K562 (cell line): ENCODE results near the gene ZBTB7A. TPM values are rescaled to one million over a fixed set of nuclear protein-coding genes. Genes with fewer than 3 reads are reported as not detected.

Experiments
- BHLHE40 ChIP-seq: IDR thresholded peaks from 2 replicates; pipeline ENCODE4 v1.6.1; 2011; ENCODE audit warnings: low read length, improper control_type of control experiment
- CHD2 ChIP-seq: IDR thresholded peaks from 2 replicates; pipeline ENCODE4 v1.6.1; 2011; ENCODE audit warnings: low read depth, low read length
- CREB1 ChIP-seq, 2 experiments: sonication (generic) in 1 of 2; formaldehyde crosslinking in 1 of 2; IDR thresholded peaks; 2 replicates each; pipeline versions ENCODE4 v1.6.1 to v1.8.0; 2012 to 2022; ENCODE audit warnings: inconsistent platforms in 1 of 2, mild to moderate bottlenecking in 1 of 2, missing genetic modification reagents in 1 of 2, moderate library complexity in 1 of 2
- CREM ChIP-seq: IDR thresholded peaks from 2 replicates; pipeline ENCODE4 v1.6.1; 2014; ENCODE audit warnings: antibody characterized with exemption, low read depth
- DDX20 ChIP-seq: fragments of 450-650 bp; IDR thresholded peaks from 2 replicates; pipeline ENCODE4 v1.6.1; 2016; ENCODE audit warnings: missing genetic modification characterization, low read depth, mild to moderate bottlenecking, missing compliant biosample characterization, moderate library complexity
- HDAC2 ChIP-seq: fragments of 450-650 bp; IDR thresholded peaks from 2 replicates; pipeline ENCODE4 v1.6.1; 2016; ENCODE audit warnings: mild to moderate bottlenecking
- REST ChIP-seq, 2 experiments: fragments of 450-650 bp; formaldehyde crosslinking in 1 of 2; IDR thresholded peaks; 2 replicates each; pipeline versions ENCODE4 v1.4.0 to v1.6.1; 2014 to 2020; ENCODE audit warnings: mild to moderate bottlenecking in 2 of 2, borderline replicate concordance in 1 of 2, low read depth in 1 of 2
- ZNF253 ChIP-seq: fragments of 250-450 bp; sonication (Bioruptor Pico); conservative IDR thresholded peaks from 2 replicates; pipeline ENCODE4 v1.6.1; 2021; ENCODE audit warnings: mild to moderate bottlenecking
- polyA plus RNA-seq, 8 experiments: library from polyadenylated mRNA; depleted of rRNA in 4 of 8; stranded (reverse) in 5 of 8; unstranded in 3 of 8; fragments of >200 nt; fragmentation: Nextera tagmentation in 2 of 8; fragmentation: Illumina TruSeq in 1 of 8; extraction: Ambion mirVana in 2 of 8; extraction: Trizol in 1 of 8; gene quantifications; 2 replicates each; pipeline versions ENCODE4 v1.2.1 to v1.2.3, GENCODE V29; 2011 to 2014; ENCODE audit warnings: inconsistent platforms in 1 of 8, missing spikeins in 1 of 8
- total RNA-seq, 7 experiments: library from RNA; depleted of rRNA in 6 of 7; stranded (reverse); fragments of >200 nt in 6 of 7; fragmentation: Illumina TruSeq in 2 of 7; extraction: Trizol in 2 of 7; gene quantifications; 2 replicates each; pipeline versions ENCODE4 v1.2.1 to v1.2.3, GENCODE V29; 2011 to 2021; ENCODE audit warnings: low replicate concordance in 1 of 7
- TF ChIP-seq, protein P1 (sequence below): sonication (generic); formaldehyde crosslinking; IDR thresholded peaks from 2 replicates; pipeline ENCODE4 v1.8.0; 2022; ENCODE audit warnings: missing genetic modification reagents, mild to moderate bottlenecking, borderline replicate concordance
- TF ChIP-seq, protein P2 (sequence below): sonication (generic); formaldehyde crosslinking; IDR thresholded peaks from 2 replicates; pipeline ENCODE4 v1.8.1; 2023; ENCODE audit warnings: mild to moderate bottlenecking, missing genetic modification reagents
- TF ChIP-seq, protein P3 (sequence below): fragments of 250-450 bp; sonication (Bioruptor Pico); IDR thresholded peaks from 2 replicates; pipeline ENCODE4 v1.8.0; 2021; ENCODE audit warnings: moderate library complexity, mild to moderate bottlenecking, inconsistent platforms

Gene ZBTB7A
- total and polyA plus RNA-seq, 9 of the 15 experiments (the other 6 are each of a cell fraction or from before 2014, with no cell fraction given) = 0.11 to 34.0 (median 4.6) TPM

- TF ChIP-seq REST (IDR thresholded peaks at IDR 0.05; ENCODE audit: borderline replicate concordance) = 0 out of 2 replicates have a peak, but pooled peaks have one; percentile 4
- TF ChIP-seq REST (CRISPR knock-in tag; IDR thresholded peaks at IDR 0.05; ENCODE audit: low read depth) = no peak
- no peak for TF ChIP-seq ZNF253 (CRISPR knock-in tag)
- TF ChIP-seq DDX20 (tag) = no peak
- peak; percentile 43; the same call in 1 of the 2 replicates for TF ChIP-seq CREM
- TF ChIP-seq CHD2 = no peak
- no peak for TF ChIP-seq HDAC2
- TF ChIP-seq, protein P1, sequence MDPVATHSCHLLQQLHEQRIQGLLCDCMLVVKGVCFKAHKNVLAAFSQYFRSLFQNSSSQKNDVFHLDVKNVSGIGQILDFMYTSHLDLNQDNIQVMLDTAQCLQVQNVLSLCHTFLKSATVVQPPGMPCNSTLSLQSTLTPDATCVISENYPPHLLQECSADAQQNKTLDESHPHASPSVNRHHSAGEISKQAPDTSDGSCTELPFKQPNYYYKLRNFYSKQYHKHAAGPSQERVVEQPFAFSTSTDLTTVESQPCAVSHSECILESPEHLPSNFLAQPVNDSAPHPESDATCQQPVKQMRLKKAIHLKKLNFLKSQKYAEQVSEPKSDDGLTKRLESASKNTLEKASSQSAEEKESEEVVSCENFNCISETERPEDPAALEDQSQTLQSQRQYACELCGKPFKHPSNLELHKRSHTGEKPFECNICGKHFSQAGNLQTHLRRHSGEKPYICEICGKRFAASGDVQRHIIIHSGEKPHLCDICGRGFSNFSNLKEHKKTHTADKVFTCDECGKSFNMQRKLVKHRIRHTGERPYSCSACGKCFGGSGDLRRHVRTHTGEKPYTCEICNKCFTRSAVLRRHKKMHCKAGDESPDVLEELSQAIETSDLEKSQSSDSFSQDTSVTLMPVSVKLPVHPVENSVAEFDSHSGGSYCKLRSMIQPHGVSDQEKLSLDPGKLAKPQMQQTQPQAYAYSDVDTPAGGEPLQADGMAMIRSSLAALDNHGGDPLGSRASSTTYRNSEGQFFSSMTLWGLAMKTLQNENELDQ = no peak
- TF ChIP-seq, protein P2, sequence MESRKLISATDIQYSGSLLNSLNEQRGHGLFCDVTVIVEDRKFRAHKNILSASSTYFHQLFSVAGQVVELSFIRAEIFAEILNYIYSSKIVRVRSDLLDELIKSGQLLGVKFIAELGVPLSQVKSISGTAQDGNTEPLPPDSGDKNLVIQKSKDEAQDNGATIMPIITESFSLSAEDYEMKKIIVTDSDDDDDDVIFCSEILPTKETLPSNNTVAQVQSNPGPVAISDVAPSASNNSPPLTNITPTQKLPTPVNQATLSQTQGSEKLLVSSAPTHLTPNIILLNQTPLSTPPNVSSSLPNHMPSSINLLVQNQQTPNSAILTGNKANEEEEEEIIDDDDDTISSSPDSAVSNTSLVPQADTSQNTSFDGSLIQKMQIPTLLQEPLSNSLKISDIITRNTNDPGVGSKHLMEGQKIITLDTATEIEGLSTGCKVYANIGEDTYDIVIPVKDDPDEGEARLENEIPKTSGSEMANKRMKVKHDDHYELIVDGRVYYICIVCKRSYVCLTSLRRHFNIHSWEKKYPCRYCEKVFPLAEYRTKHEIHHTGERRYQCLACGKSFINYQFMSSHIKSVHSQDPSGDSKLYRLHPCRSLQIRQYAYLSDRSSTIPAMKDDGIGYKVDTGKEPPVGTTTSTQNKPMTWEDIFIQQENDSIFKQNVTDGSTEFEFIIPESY = 0 out of 2 replicates have a peak, but pooled peaks have one; percentile 20
- peak; percentile 40; the same call in 1 of the 2 replicates for TF ChIP-seq BHLHE40
- no peak for TF ChIP-seq CREB1 (IDR thresholded peaks at IDR 0.05)
- peak; percentile 36; the same call in 1 of the 2 replicates for TF ChIP-seq CREB1 (CRISPR knock-in tag; IDR thresholded peaks at IDR 0.05)
- TF ChIP-seq, protein P3, sequence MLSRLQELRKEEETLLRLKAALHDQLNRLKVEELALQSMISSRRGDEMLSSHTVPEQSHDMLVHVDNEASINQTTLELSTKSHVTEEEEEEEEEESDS (CRISPR knock-in tag) = no peak
These were observed 2.0 kb downstream of the ZBTB7A start (continued) for GRCh38 chr19:4064496-4065260.
